HCT116 (cell line): ENCODE results near the gene MAP3K20. TPM values are rescaled to one million over a fixed set of nuclear protein-coding genes. Genes with fewer than 3 reads are reported as not detected.

Experiments
- ATAC-seq: fragments of 200-7000 bp; cut with Tn5 transposase; 2 replicates; pipeline ENCODE4 v1.9.1; 2020; ENCODE audit warnings: mild to moderate bottlenecking, moderate library complexity
- BruUV-seq: library from RNA; stranded (reverse); fragments of 400-500 nt; replicated peaks from 2 replicates; lab custom pipeline; 2021; lab: Mats Ljungman, UMichigan
- CTCF ChIA-PET: fragments of 300-600 bp; sonication (Branson Sonifier 250); formaldehyde crosslinking; loops from one replicate; lab custom pipeline; 2021; ENCODE audit warnings: antibody characterized with exemption; lab: Charles Lee
- POLR2A ChIA-PET: fragments of 300-600, 350-600 bp; sonication (Branson Sonifier 250); formaldehyde crosslinking; loops from one replicate; lab custom pipeline; 2021; ENCODE audit warnings: antibody characterized with exemption; lab: Charles Lee
- RAD21 ChIA-PET, 2 experiments: fragments of 300-600 bp; sonication (Branson Sonifier 250); formaldehyde crosslinking; loops; one replicate each; lab custom pipeline; 2023; ENCODE audit warnings: low total read pairs in 2 of 2; ENCODE audit not compliant: uncharacterized antibody in 2 of 2, unreplicated experiment in 2 of 2, low non-redundant PET in 1 of 2; lab: Charles Lee
- DNase-seq: peaks from one replicate; pipeline ENCODE4 v3.0.0-alpha.2; 2010; ENCODE audit warnings: low read depth, low spot score
- H2AFZ ChIP-seq: fragments of 200-600 bp; shearing (Covaris generic), sonication (generic); 2 replicates; pipeline ENCODE4 v1.6.1; 2017; ENCODE audit warnings: low read depth, mixed run types, mixed read lengths, antibody characterized with exemption, low read length; ENCODE audit not compliant: poor library complexity, severe bottlenecking
- H3K27ac ChIP-seq: 2 replicates; pipeline ENCODE4 v1.5.1; 2012; ENCODE audit warnings: low read depth, low read length
- H3K27me3 ChIP-seq: fragments of 200-600 bp; sonication (generic); 2 replicates; pipeline ENCODE4 v1.6.1; 2016; ENCODE audit warnings: mixed run types, low read length, mixed read lengths; ENCODE audit not compliant: insufficient read depth
- H3K36me3 ChIP-seq, 2 experiments: fragments of 200-500 bp in 1 of 2; fragments of 200-600 bp in 1 of 2; sonication (Bioruptor generic) in 1 of 2; sonication (generic) in 1 of 2; 2 replicates each; pipeline versions ENCODE4 v1.5.1 to v1.6.1; 2014 to 2016; ENCODE audit warnings: low read length in 2 of 2, inconsistent platforms in 1 of 2, mixed read lengths in 1 of 2, mixed run types in 1 of 2; ENCODE audit not compliant: insufficient read depth in 2 of 2, control insufficient read depth in 1 of 2
- H3K4me1 ChIP-seq, 2 experiments: fragments of 200-600 bp in 1 of 2; sonication (generic) in 1 of 2; 2 replicates each; pipeline versions ENCODE4 v1.5.1 to v1.6.1; 2012 to 2017; ENCODE audit warnings: low read length in 2 of 2, inconsistent platforms in 1 of 2, mild to moderate bottlenecking in 1 of 2, mixed read lengths in 1 of 2, mixed run types in 1 of 2, moderate library complexity in 1 of 2; ENCODE audit not compliant: insufficient read depth in 2 of 2, control insufficient read depth in 1 of 2
- H3K4me2 ChIP-seq: fragments of 200-600 bp; sonication (generic); 2 replicates; pipeline ENCODE4 v1.6.1; 2017; ENCODE audit warnings: mixed run types, low read length, mixed read lengths
- H3K4me3 ChIP-seq, 2 experiments: fragments of 200-600 bp in 1 of 2; sonication (generic) in 1 of 2; replicated peaks in 1 of 2; 2 replicates each; pipeline ENCODE4 v1.5.1; 2011 to 2016; ENCODE audit warnings: low read length in 2 of 2, control low read depth in 1 of 2, low read depth in 1 of 2, mild to moderate bottlenecking in 1 of 2, mixed read lengths in 1 of 2, mixed run types in 1 of 2
- H3K79me2 ChIP-seq: fragments of 200-600 bp; sonication (generic); 2 replicates; pipeline ENCODE4 v1.6.1; 2017; ENCODE audit warnings: mild to moderate bottlenecking, mixed run types, low read length, moderate library complexity, mixed read lengths; ENCODE audit not compliant: insufficient read depth
- H3K9ac ChIP-seq: fragments of 200-600 bp; sonication (generic); 2 replicates; pipeline ENCODE4 v1.6.1; 2016; ENCODE audit warnings: low read length, mixed read lengths
- H3K9me2 ChIP-seq: fragments of 200-600 bp; sonication (generic), shearing (Covaris generic); 2 replicates; pipeline ENCODE4 v1.6.1; 2017; ENCODE audit warnings: mixed run types, mild to moderate bottlenecking, moderate library complexity; ENCODE audit not compliant: insufficient read depth
- H3K9me3 ChIP-seq, 2 experiments: fragments of 200-500 bp in 1 of 2; fragments of 200-600 bp in 1 of 2; sonication (Bioruptor generic) in 1 of 2; sonication (generic) in 1 of 2; 2 replicates each; pipeline ENCODE4 v1.6.1; 2014 to 2017; ENCODE audit warnings: low read length in 2 of 2, mixed read lengths in 2 of 2, inconsistent platforms in 1 of 2, low read depth in 1 of 2, mild to moderate bottlenecking in 1 of 2, mixed run types in 1 of 2, moderate library complexity in 1 of 2; ENCODE audit not compliant: control insufficient read depth in 1 of 2, insufficient read depth in 1 of 2
- H4K20me1 ChIP-seq: fragments of 200-600 bp; sonication (generic), shearing (Covaris generic); 2 replicates; pipeline ENCODE4 v1.6.1; 2017; ENCODE audit warnings: mixed run types, mild to moderate bottlenecking, moderate library complexity; ENCODE audit not compliant: insufficient read depth
- CBX3 ChIP-seq: IDR thresholded peaks from 2 replicates; pipeline ENCODE4 v1.6.1; 2012; ENCODE audit warnings: low read depth
- EGR1 ChIP-seq: IDR thresholded peaks from 2 replicates; pipeline ENCODE4 v1.6.1; 2012; ENCODE audit warnings: low read depth
- ELF1 ChIP-seq: IDR thresholded peaks from 2 replicates; pipeline ENCODE4 v1.6.1; 2012; ENCODE audit warnings: low read depth, borderline replicate concordance
- EZH2 ChIP-seq: fragments of 200-600 bp; sonication (generic); IDR thresholded peaks from 2 replicates; pipeline ENCODE4 v1.6.1; 2017; ENCODE audit warnings: antibody characterized with exemption, mixed run types
- FOSL1 ChIP-seq: IDR thresholded peaks from 2 replicates; pipeline ENCODE4 v1.6.1; 2012; ENCODE audit warnings: low read depth
- POLR2A ChIP-seq: IDR thresholded peaks from 2 replicates; pipeline ENCODE4 v1.7.0; 2011; ENCODE audit warnings: borderline replicate concordance; ENCODE audit not compliant: insufficient read depth, insufficient read length; ENCODE audit errors: extremely low read depth
- POLR2AphosphoS5 ChIP-seq: IDR thresholded peaks from 2 replicates; pipeline ENCODE4 v1.6.1; 2011; ENCODE audit warnings: mild to moderate bottlenecking, low read depth, low read length, moderate library complexity
- RAD21 ChIP-seq: IDR thresholded peaks from 2 replicates; pipeline ENCODE4 v1.6.1; 2012; ENCODE audit warnings: low read depth, mild to moderate bottlenecking
- SIN3A ChIP-seq: IDR thresholded peaks from 2 replicates; pipeline ENCODE4 v1.6.1; 2012; ENCODE audit warnings: low read depth
- SP1 ChIP-seq: IDR thresholded peaks from 2 replicates; pipeline ENCODE4 v1.6.1; 2012; ENCODE audit warnings: low read depth
- YY1 ChIP-seq: IDR thresholded peaks from 2 replicates; pipeline ENCODE4 v1.6.1; 2011; ENCODE audit warnings: low read length, low read depth, moderate library complexity, mild to moderate bottlenecking; ENCODE audit not compliant: insufficient replicate concordance; ENCODE audit errors: extremely low read depth
- ZFX ChIP-seq: fragments of 450-650 bp; IDR thresholded peaks from 2 replicates; pipeline ENCODE4 v1.6.1; 2017
- intact Hi-C: fragments of 100-400 bp; cut with micrococcal nuclease; formaldehyde crosslinking; loops from 2 replicates; pipeline ENCODE4 v1.10.0; 2022
- total RNA-seq: library from RNA; stranded (reverse); gene quantifications from one replicate; pipeline ENCODE4 v1.2.1, GENCODE V29; 2021; ENCODE audit not compliant: unreplicated experiment
- TF ChIP-seq, protein P1 (sequence below): IDR thresholded peaks from 2 replicates; pipeline ENCODE4 v1.6.1; 2011; ENCODE audit warnings: mild to moderate bottlenecking, low read length, moderate library complexity; ENCODE audit not compliant: insufficient replicate concordance; ENCODE audit errors: extremely low read depth
- TF ChIP-seq, protein P2 (sequence below): IDR thresholded peaks from 2 replicates; pipeline ENCODE4 v1.6.1; 2012; ENCODE audit warnings: low read depth
- TF ChIP-seq, protein P3 (sequence below): IDR thresholded peaks from 2 replicates; pipeline ENCODE4 v1.6.1; 2012

MAP3K20 gene
- total RNA-seq, 1 experiment from 2014 or later = 40.0 TPM

DNA sequence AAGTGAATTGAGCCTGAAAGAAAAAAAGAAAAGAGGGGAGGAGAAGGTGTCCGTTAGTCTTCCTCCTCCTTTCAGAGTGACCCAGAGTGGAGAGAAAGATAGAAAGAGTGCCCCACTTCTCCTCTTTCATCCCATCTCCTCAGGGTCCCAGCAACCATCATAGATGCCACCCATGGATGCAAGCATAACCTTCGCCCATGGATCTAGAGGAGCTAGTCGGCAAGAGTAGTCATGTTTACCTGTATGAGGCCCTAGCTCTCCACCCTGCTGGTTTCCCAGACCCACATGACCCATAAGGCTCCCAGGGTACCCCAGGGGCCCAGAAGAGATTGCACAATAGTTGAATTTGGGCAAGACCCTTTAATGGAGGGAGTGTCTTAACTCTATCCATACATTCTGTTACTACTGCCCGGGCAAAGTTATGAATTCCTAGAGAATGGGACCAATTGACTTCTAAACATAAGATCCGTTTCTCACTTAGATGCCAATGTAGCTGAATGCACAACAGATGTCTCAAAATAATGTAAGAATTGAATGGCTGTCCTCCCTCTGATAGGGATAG lies 223.0 kb downstream of the MAP3K20 start:
- DNase-seq (peak; percentile 33), ATAC-seq (no peak)
- intact Hi-C loops = no loop called here
- Histone ChIP-seq H3K9me2 (no peaks in the 10 kb centered on the region), H3K4me3 (no peak overlapping the region), H3K4me1 (no peaks in the 10 kb centered on the region), H3K27me3 (no peaks in the 10 kb centered on the region), H3K27ac (no peak overlapping the region), H3K9me3 (peaks cover 14 to 34% of the 10 kb centered on the region in 2 experiments; a peak in 2 of 4 replicates), H4K20me1 (no peaks in the 10 kb centered on the region), H3K36me3 (no peaks in the 10 kb centered on the region), H3K9ac (no peak overlapping the region), H3K79me2 (no peaks in the 10 kb centered on the region), H3K4me2 (no peak overlapping the region), H2AFZ (no peak overlapping the region)
- ChIA-PET RAD21 (no interaction called here), CTCF (no interaction called here), POLR2A (no interaction called here)
- BruUV-seq = no TSS peak
- TF ChIP-seq CBX3 (peak; percentile 100), EZH2 (no peak), YY1 (peak; percentile 78)

DNA sequence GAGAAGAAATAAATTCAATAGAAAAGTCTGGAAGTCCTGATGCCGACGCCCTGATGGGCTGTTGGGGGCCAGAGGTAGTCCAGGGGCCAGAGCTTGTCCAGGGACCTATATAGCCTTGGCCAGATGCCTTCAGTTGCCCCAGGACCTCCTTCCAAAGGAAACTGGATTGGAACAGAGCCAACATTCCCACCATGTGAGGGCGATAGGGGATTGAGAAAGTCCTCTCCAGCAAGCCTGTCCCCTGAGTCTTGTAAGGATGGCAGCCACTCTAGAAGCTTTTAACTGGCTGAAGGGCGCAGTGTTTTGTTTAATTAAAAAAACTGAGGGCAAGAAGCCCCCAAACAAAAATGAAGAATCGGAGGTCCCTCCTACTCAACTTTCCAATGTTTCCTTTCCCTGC lies 224.1 kb downstream of the MAP3K20 start:
- no peak for TF ChIP-seq SP1
- TF ChIP-seq EGR1 = no peak
- no peak for TF ChIP-seq SIN3A
- TF ChIP-seq, protein P1, sequence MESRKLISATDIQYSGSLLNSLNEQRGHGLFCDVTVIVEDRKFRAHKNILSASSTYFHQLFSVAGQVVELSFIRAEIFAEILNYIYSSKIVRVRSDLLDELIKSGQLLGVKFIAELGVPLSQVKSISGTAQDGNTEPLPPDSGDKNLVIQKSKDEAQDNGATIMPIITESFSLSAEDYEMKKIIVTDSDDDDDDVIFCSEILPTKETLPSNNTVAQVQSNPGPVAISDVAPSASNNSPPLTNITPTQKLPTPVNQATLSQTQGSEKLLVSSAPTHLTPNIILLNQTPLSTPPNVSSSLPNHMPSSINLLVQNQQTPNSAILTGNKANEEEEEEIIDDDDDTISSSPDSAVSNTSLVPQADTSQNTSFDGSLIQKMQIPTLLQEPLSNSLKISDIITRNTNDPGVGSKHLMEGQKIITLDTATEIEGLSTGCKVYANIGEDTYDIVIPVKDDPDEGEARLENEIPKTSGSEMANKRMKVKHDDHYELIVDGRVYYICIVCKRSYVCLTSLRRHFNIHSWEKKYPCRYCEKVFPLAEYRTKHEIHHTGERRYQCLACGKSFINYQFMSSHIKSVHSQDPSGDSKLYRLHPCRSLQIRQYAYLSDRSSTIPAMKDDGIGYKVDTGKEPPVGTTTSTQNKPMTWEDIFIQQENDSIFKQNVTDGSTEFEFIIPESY = no peak
- TF ChIP-seq ZFX = no peak
- TF ChIP-seq, protein P2, sequence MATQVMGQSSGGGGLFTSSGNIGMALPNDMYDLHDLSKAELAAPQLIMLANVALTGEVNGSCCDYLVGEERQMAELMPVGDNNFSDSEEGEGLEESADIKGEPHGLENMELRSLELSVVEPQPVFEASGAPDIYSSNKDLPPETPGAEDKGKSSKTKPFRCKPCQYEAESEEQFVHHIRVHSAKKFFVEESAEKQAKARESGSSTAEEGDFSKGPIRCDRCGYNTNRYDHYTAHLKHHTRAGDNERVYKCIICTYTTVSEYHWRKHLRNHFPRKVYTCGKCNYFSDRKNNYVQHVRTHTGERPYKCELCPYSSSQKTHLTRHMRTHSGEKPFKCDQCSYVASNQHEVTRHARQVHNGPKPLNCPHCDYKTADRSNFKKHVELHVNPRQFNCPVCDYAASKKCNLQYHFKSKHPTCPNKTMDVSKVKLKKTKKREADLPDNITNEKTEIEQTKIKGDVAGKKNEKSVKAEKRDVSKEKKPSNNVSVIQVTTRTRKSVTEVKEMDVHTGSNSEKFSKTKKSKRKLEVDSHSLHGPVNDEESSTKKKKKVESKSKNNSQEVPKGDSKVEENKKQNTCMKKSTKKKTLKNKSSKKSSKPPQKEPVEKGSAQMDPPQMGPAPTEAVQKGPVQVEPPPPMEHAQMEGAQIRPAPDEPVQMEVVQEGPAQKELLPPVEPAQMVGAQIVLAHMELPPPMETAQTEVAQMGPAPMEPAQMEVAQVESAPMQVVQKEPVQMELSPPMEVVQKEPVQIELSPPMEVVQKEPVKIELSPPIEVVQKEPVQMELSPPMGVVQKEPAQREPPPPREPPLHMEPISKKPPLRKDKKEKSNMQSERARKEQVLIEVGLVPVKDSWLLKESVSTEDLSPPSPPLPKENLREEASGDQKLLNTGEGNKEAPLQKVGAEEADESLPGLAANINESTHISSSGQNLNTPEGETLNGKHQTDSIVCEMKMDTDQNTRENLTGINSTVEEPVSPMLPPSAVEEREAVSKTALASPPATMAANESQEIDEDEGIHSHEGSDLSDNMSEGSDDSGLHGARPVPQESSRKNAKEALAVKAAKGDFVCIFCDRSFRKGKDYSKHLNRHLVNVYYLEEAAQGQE = no peak
- no peak for TF ChIP-seq ELF1
- TF ChIP-seq, protein P3, sequence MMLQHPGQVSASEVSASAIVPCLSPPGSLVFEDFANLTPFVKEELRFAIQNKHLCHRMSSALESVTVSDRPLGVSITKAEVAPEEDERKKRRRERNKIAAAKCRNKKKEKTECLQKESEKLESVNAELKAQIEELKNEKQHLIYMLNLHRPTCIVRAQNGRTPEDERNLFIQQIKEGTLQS = no peak
- TF ChIP-seq YY1 = no peak
- TF ChIP-seq POLR2A = no peak
- no peak for TF ChIP-seq RAD21
- TF ChIP-seq FOSL1 = no peak
- no peak for TF ChIP-seq POLR2AphosphoS5
- no peak overlapping the region for H2AFZ ChIP-seq
- no peaks in the 10 kb centered on the region for H3K9me2 ChIP-seq
- ChIA-PET CTCF (no interaction called here), POLR2A (no interaction called here), RAD21 (no interaction called here)
- H3K9me3 ChIP-seq = peaks cover 14 to 34% of the 10 kb centered on the region in 2 experiments; a peak in 2 of 4 replicates
- no peaks in the 10 kb centered on the region for H3K4me1 ChIP-seq
- no TSS peak for BruUV-seq
- no peak overlapping the region for H3K9ac ChIP-seq
- H3K27me3 ChIP-seq = no peaks in the 10 kb centered on the region
- no peak for DNase-seq
- no peaks in the 10 kb centered on the region for H3K36me3 ChIP-seq
- intact Hi-C loops = no loop called here
- H3K4me3 ChIP-seq = no peak overlapping the region
- H3K79me2 ChIP-seq = no peaks in the 10 kb centered on the region
- no peaks in the 10 kb centered on the region for H4K20me1 ChIP-seq
- H3K4me2 ChIP-seq = no peak overlapping the region
- ATAC-seq = no peak
- no peak overlapping the region for H3K27ac ChIP-seq
